ENCODE measurements around the gene DUSP7. TPM values are rescaled to one million over a fixed set of nuclear protein-coding genes. Genes with fewer than 3 reads are reported as not detected.
A peak's percentile ranks its signal among the peaks of the same experiment; 100 is the strongest.

The DUSP7 gene
- total RNA-seq, 2 donors from 2014 or later, result 19.3 to 25.1 TPM

DNA sequence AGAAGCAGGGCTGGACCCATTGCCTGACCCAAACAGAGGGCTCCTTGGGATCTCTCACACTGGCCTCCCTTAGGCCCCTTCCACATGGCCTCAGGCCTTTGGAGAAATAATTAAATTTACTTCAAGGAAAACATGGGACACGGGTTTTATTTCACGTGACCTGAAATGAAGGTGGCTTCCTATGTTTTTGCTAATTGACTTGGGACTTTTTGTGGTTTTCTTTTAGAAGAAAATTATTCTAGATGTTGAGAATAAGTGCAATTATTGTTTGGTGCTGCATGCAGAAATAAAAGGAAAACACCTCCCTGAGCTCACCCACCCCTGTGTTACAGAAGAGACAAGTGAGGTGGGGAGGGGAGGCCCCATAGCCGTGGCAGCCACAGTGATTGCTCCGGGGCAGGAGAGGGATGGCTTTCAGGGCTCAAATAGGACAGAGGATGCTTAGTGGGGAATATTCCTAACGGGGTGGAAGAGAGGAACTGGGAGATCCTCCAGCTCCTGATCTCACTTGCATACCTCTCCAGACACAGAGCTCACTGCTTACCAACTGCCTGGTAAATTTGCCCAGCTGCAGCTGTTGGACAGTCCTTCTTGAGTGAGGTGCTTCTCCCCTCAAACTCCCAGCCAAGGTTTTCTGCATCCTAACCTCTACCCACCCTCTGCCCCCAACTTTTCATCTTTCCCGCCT lies 31.5 kb downstream of the DUSP7 start:
- Mint-ChIP-seq H3K36me3 (ENCODE audit: low read depth) (no peaks in the 10 kb centered on the region), H3K4me1 (peaks cover 17% of the 10 kb centered on the region), H3K9me3 (no peaks in the 10 kb centered on the region), H3K27ac (peak overlapping the region; percentile 23), H3K27me3 (no peaks in the 10 kb centered on the region), H3K4me3 (peak overlapping the region; percentile 15)
- no peak for ATAC-seq (replicated peaks)

DNA sequence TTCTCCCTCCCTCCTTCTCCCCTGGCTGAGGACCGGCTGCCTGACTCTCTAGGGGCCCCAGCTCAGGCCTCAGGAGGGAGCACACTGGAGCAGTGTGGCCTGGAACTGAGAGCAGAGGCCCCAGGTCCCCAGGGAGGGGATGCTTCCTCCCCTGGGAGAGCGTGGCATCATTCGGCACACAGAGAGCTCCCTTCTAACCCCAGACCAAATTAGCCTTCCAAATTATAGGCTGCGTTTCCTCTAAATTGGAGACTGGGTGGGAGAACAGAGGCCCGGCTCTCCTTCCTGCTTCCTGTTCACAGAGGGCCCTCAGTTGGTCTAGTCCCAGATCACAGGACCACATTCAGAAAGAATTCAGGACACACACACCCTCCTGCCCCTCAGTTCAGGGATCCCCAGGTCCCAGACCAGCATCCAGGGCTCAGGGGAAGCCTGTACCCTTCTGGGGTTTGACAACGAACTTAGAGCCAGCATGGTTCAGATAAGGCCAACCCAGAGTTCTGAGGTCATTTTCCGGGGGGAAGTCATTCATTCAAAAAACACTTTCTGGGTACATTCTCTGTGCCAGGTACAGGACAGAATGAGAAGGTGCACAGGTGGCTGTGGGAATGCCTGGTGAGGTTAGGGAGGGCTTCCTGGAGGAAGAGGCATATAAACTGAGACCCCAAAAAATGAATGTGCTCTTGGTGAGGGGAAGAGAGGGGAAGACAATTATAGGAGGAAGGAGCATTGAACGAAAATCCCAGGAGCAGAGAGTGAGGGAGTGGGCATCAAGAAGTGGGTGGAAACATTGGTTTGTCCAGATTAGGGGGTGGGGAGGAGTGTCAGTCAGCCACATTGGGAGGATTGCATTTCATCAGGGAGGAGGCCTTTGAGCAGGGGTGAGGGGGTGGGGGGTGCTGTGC lies 32.3 kb downstream of the DUSP7 start:
- Mint-ChIP-seq H3K27ac (peak overlapping the region; percentile 23), H3K9me3 (no peaks in the 10 kb centered on the region), H3K27me3 (no peaks in the 10 kb centered on the region), H3K4me1 (peaks cover 17% of the 10 kb centered on the region), H3K36me3 (ENCODE audit: low read depth) (no peaks in the 10 kb centered on the region), H3K4me3 (no peak overlapping the region)
- ATAC-seq (replicated peaks), result no peak

- Mint-ChIP-seq H3K4me3 (no peak overlapping the region), H3K9me3 (no peaks in the 10 kb centered on the region), H3K27ac (no peak overlapping the region), H3K4me1 (peaks cover 17% of the 10 kb centered on the region), H3K27me3 (no peaks in the 10 kb centered on the region), H3K36me3 (ENCODE audit: low read depth) (no peaks in the 10 kb centered on the region)
- ATAC-seq (replicated peaks), result no peak
These were observed 33.1 kb downstream of the DUSP7 start for GRCh38 chr3:52023101-52023770.

GRCh38 chr3:52022323-52023100 lies 33.9 kb downstream of the DUSP7 start:
- ATAC-seq (replicated peaks), result no peak
- no peak overlapping the region for H3K27ac Mint-ChIP-seq
- no peak overlapping the region for H3K4me3 Mint-ChIP-seq
- H3K27me3 Mint-ChIP-seq, result no peaks in the 10 kb centered on the region
- H3K4me1 Mint-ChIP-seq, result peaks cover 17% of the 10 kb centered on the region
- no peaks in the 10 kb centered on the region for H3K9me3 Mint-ChIP-seq
- no peaks in the 10 kb centered on the region for H3K36me3 Mint-ChIP-seq (ENCODE audit: low read depth)

DNA sequence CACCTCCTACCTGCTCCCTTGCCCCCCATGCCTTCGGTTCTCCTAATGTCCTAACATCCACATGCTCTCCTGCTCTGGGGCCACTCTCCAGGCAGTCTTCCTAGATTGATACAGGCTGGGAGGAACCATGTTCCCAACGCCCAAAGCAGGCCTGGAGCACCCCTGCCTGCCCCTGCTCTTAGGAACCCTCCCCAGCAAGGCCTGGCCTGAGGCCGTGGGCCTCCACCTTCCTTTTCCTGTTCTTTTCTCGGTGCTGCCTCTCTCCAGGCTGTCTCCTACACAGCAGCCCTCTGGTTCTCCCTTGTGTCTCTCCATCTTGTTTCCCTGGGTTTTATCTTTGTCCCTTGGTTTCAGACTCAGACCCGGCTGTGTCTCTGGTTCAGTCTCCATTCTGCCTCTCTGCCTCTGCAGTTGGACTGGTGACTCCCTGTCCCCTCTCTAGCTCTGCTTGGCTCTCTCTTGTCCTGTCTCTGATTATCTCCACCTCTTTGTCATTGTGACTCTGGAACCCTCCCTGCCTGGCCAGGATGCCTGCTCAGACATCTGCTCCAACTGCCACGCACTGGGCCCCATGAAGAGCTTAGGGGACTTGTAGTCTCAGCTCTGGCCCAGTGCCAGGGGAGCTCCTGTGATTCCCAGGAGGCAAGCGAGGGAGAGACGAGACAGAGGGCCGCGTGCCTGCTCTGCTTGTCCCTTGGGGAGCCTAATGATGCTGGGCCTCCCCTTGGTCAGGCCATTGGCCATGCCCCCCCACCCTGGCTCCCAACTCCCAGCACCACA lies 34.7 kb downstream of the DUSP7 start:
- ATAC-seq (replicated peaks), result no peak
- Mint-ChIP-seq H3K4me1 (peaks cover 17% of the 10 kb centered on the region), H3K27ac (peak overlapping the region; percentile 55), H3K4me3 (no peak overlapping the region), H3K36me3 (ENCODE audit: low read depth) (no peaks in the 10 kb centered on the region), H3K27me3 (no peaks in the 10 kb centered on the region), H3K9me3 (no peaks in the 10 kb centered on the region)

DNA sequence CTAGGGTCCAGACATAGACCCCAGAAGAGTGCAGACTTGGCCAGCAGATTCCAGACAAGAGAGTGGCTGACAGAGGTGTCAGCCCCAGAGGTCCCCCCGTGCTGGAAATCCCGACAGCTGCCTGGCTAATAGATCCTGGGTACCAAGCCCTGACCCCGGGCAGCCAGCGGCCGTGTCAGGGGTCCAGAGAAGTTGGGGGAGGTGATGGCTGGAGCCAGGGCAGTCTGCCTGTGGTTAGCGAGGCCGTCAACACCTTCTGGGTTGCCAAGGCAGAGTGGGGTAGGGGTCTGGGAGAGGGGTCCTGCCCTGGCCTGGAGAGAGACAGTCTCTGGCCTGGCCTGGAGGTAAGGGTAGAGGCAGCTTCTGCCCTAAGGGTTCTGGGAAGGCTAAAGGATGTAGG lies 35.6 kb downstream of the DUSP7 start:
- Mint-ChIP-seq H3K4me1 (peaks cover 17% of the 10 kb centered on the region), H3K27me3 (no peaks in the 10 kb centered on the region), H3K36me3 (ENCODE audit: low read depth) (no peaks in the 10 kb centered on the region), H3K9me3 (no peaks in the 10 kb centered on the region), H3K27ac (no peak overlapping the region), H3K4me3 (no peak overlapping the region)
- ATAC-seq (replicated peaks), result no peak

- Mint-ChIP-seq H3K27ac (no peak overlapping the region), H3K36me3 (ENCODE audit: low read depth) (no peaks in the 10 kb centered on the region), H3K9me3 (no peaks in the 10 kb centered on the region), H3K27me3 (no peaks in the 10 kb centered on the region), H3K4me3 (no peak overlapping the region), H3K4me1 (peaks cover 6% of the 10 kb centered on the region)
- ATAC-seq (replicated peaks), result no peak
These were observed 36.9 kb downstream of the DUSP7 start for GRCh38 chr3:52019352-52020080.

GRCh38 chr3:52018319-52019000 lies 37.9 kb downstream of the DUSP7 start:
- H3K27me3 Mint-ChIP-seq, result no peaks in the 10 kb centered on the region
- ATAC-seq (replicated peaks), result no peak
- no peaks in the 10 kb centered on the region for H3K36me3 Mint-ChIP-seq (ENCODE audit: low read depth)
- H3K9me3 Mint-ChIP-seq, result no peaks in the 10 kb centered on the region
- no peak overlapping the region for H3K4me3 Mint-ChIP-seq
- no peak overlapping the region for H3K27ac Mint-ChIP-seq
- no peaks in the 10 kb centered on the region for H3K4me1 Mint-ChIP-seq

- Mint-ChIP-seq H3K27ac (no peak overlapping the region), H3K4me3 (no peak overlapping the region), H3K27me3 (no peaks in the 10 kb centered on the region), H3K4me1 (no peaks in the 10 kb centered on the region), H3K9me3 (no peaks in the 10 kb centered on the region), H3K36me3 (ENCODE audit: low read depth) (no peaks in the 10 kb centered on the region)
- no peak for ATAC-seq (replicated peaks)
These were observed 38.8 kb downstream of the DUSP7 start for GRCh38 chr3:52017586-52017985.

GRCh38 chr3:52015438-52016228 lies 40.7 kb downstream of the DUSP7 start:
- Mint-ChIP-seq H3K9me3 (no peaks in the 10 kb centered on the region), H3K36me3 (ENCODE audit: low read depth) (no peaks in the 10 kb centered on the region)

DNA sequence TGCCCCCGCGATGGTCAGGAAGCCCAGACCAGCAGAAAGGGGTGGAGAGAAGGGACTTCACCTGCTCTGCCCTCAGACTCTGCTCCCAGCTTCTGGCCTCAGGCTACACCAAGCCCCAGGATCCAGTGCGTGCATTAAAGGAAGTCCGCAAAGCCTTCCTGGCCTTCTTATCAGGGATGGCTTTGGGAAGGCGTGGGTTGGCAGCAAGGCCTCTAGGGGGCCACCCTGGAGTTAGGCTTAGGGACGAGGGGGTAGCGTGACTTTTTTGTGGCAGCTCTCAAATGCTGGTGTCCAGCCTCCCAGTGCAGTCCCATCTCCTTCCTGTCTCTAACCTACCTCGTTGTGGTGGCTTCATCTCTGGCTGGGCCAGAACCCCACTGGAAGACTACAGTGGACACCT lies 41.8 kb downstream of the DUSP7 start:
- Mint-ChIP-seq H3K36me3 (ENCODE audit: low read depth) (no peaks in the 10 kb centered on the region), H3K4me3 (no peak overlapping the region), H3K27ac (no peak overlapping the region), H3K9me3 (no peaks in the 10 kb centered on the region), H3K4me1 (no peaks in the 10 kb centered on the region), H3K27me3 (no peaks in the 10 kb centered on the region)
- ATAC-seq (replicated peaks), result no peak

More at GRCh38 chr3:52015438-52016228, 40.7 kb downstream of the DUSP7 start:
- no peak for ATAC-seq (replicated peaks)
- Mint-ChIP-seq H3K27me3 (no peaks in the 10 kb centered on the region), H3K4me3 (no peak overlapping the region), H3K27ac (peak overlapping the region; percentile 62), H3K4me1 (no peaks in the 10 kb centered on the region)
